ENCODE data around the gene MARCHF2. TPM values are rescaled to one million over a fixed set of nuclear protein-coding genes. Genes with fewer than 3 reads are reported as not detected.

MARCHF2 gene
- polyA plus RNA-seq, 3 donors: 47.8 to 117 (median 90.8) TPM

GRCh38 chr19:8457827-8458226 is 44.7 kb downstream of the MARCHF2 start:
- H3K36me3 ChIP-seq (replicated peaks in 1 of 2; ENCODE audit: control insufficient read depth in 1 of 2, insufficient read depth in 2 of 2, low read length in 2 of 2): peaks cover 47 to 96% of the 10 kb centered on the region in 2 donors

DNA sequence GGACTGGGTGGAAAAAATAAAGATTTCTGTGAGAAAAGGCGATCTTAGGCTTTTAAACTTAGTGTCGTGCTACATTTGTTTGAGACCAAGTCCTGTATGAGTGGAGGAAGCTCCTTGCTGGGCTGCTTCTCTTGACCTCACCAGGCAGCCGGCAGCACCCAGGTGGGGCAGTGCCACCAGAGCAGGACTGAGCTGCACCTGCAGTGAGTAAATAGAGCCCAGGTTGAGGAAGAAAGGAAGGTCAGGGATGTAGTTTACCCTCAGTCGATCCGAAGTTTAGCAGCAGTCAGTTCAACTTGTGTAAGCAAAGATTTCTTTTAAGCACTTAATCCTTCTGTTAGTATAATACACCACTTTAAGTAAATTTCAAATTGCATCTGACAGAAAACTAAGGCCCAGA is 45.3 kb downstream of the MARCHF2 start:
- Histone ChIP-seq H3K27ac (ENCODE audit: low read depth in 1 of 2, low read length in 2 of 2) (no peak overlapping the region), H3K4me2 (replicated peaks; ENCODE audit: extremely low read depth, low read length, poor library complexity, severe bottlenecking) (no peak overlapping the region), H3K4me1 (ENCODE audit: control insufficient read depth in 1 of 2, insufficient read depth in 2 of 2, low read length in 2 of 2) (no peaks in the 10 kb centered on the region), H3K79me2 (ENCODE audit: insufficient read depth, low read length) (peaks cover 100% of the 10 kb centered on the region), H3K9ac (ENCODE audit: insufficient read depth, low read length, poor library complexity, severe bottlenecking) (no peak overlapping the region), H3K9me3 (replicated peaks in 1 of 2; ENCODE audit: control insufficient read depth in 1 of 2, insufficient read depth in 1 of 2, low read length in 2 of 2) (no peaks in the 10 kb centered on the region), H2AFZ (ENCODE audit: insufficient read depth, low read depth, low read length, poor library complexity, severe bottlenecking) (no peak overlapping the region), H3K4me3 (replicated peaks in 1 of 3; ENCODE audit: low read depth in 2 of 3, low read length in 3 of 3) (no peak overlapping the region), H4K20me1 (ENCODE audit: insufficient read depth, low read length) (peaks cover 100% of the 10 kb centered on the region), H3K27me3 (ENCODE audit: control insufficient read depth in 2 of 2, insufficient read depth in 2 of 2, low read length in 2 of 2) (no peaks in the 10 kb centered on the region), H3K36me3 (replicated peaks in 1 of 2; ENCODE audit: control insufficient read depth in 1 of 2, insufficient read depth in 2 of 2, low read length in 2 of 2) (peaks cover 51 to 99% of the 10 kb centered on the region in 2 donors)
- no peak for DNase-seq
- no peak overlapping the region for H3K4me3 Mint-ChIP-seq
- peak overlapping the region in 2 of 7 donors; percentile 45 to 47 for H3K27ac Mint-ChIP-seq
- H3K9me3 Mint-ChIP-seq: no peaks in the 10 kb centered on the region
- H3K4me1 Mint-ChIP-seq: peaks cover 12% of the 10 kb centered on the region
- no peak for TF ChIP-seq CTCF (IDR thresholded peaks at IDR 0.05)
- peaks cover 64 to 80% of the 10 kb centered on the region in 2 donors for H3K36me3 Mint-ChIP-seq
- intact Hi-C loops (cut with micrococcal nuclease): no loop called here
- 100% methylated on average over 3 of the region's 5 CpGs for WGBS (ENCODE audit: insufficient coverage)
- peaks cover 0 to 3% (median 0%) of the 10 kb centered on the region in 3 donors for H3K27me3 Mint-ChIP-seq (ENCODE audit: low read depth in 3 of 3)

More at GRCh38 chr19:8457827-8458226, 44.7 kb downstream of the MARCHF2 start:
- DNase-seq: no peak
- Histone ChIP-seq H3K4me2 (replicated peaks; ENCODE audit: extremely low read depth, low read length, poor library complexity, severe bottlenecking) (no peak overlapping the region), H4K20me1 (ENCODE audit: insufficient read depth, low read length) (peaks cover 100% of the 10 kb centered on the region), H3K9ac (ENCODE audit: insufficient read depth, low read length, poor library complexity, severe bottlenecking) (no peak overlapping the region), H3K9me3 (replicated peaks in 1 of 2; ENCODE audit: control insufficient read depth in 1 of 2, insufficient read depth in 1 of 2, low read length in 2 of 2) (no peaks in the 10 kb centered on the region), H3K27me3 (ENCODE audit: control insufficient read depth in 2 of 2, insufficient read depth in 2 of 2, low read length in 2 of 2) (no peaks in the 10 kb centered on the region), H2AFZ (ENCODE audit: insufficient read depth, low read depth, low read length, poor library complexity, severe bottlenecking) (no peak overlapping the region), H3K79me2 (ENCODE audit: insufficient read depth, low read length) (peaks cover 100% of the 10 kb centered on the region), H3K4me3 (replicated peaks in 1 of 3; ENCODE audit: low read depth in 2 of 3, low read length in 3 of 3) (no peak overlapping the region), H3K4me1 (ENCODE audit: control insufficient read depth in 1 of 2, insufficient read depth in 2 of 2, low read length in 2 of 2) (no peaks in the 10 kb centered on the region), H3K27ac (ENCODE audit: low read depth in 1 of 2, low read length in 2 of 2) (no peak overlapping the region)
- H3K36me3 Mint-ChIP-seq: peaks cover 62 to 76% of the 10 kb centered on the region in 2 donors
- intact Hi-C loops (cut with micrococcal nuclease): no loop called here
- H3K27me3 Mint-ChIP-seq (ENCODE audit: low read depth in 3 of 3): peaks cover 0 to 3% (median 0%) of the 10 kb centered on the region in 3 donors
- H3K4me1 Mint-ChIP-seq: peaks cover 12% of the 10 kb centered on the region
- TF ChIP-seq CTCF (IDR thresholded peaks at IDR 0.05): no peak
- H3K27ac Mint-ChIP-seq: no peak overlapping the region
- H3K4me3 Mint-ChIP-seq: no peak overlapping the region
- no CpG with 5 or more reads among the region's 1 CpG for WGBS (ENCODE audit: insufficient coverage)
- no peaks in the 10 kb centered on the region for H3K9me3 Mint-ChIP-seq

All from CD14-positive monocyte (primary cell).